GM12872 (cell line): ENCODE data around the gene SP140L.

Experiments used
- TF ChIP-seq, protein P1 (sequence below): IDR thresholded peaks from 3 replicates; pipeline ENCODE4 v1.5.1; 2011; ENCODE audit warnings: low read depth, mild to moderate bottlenecking, low read length, moderate library complexity; ENCODE audit not compliant: insufficient read depth

SP140L gene

DNA sequence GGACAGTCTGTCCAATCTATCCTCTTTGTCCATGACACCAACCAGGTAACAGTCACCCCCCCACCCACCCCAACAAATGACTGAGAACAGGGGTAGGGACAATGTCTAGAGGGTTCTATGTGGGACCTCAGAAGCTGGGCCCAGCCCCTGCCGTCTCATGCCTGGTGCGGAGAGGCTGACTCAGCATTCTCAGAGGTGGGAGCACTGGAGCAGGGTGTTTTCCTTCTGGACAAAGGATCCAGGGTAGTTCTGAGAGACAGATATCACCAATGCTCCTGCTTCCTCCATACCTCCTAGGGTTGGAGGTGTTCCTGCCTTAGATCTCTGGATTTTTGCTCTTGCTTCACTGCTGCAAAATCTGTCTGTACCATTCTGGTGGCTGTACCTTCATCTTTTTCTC lies 55.1 kb downstream of the SP140L start:
- TF ChIP-seq, protein P1, sequence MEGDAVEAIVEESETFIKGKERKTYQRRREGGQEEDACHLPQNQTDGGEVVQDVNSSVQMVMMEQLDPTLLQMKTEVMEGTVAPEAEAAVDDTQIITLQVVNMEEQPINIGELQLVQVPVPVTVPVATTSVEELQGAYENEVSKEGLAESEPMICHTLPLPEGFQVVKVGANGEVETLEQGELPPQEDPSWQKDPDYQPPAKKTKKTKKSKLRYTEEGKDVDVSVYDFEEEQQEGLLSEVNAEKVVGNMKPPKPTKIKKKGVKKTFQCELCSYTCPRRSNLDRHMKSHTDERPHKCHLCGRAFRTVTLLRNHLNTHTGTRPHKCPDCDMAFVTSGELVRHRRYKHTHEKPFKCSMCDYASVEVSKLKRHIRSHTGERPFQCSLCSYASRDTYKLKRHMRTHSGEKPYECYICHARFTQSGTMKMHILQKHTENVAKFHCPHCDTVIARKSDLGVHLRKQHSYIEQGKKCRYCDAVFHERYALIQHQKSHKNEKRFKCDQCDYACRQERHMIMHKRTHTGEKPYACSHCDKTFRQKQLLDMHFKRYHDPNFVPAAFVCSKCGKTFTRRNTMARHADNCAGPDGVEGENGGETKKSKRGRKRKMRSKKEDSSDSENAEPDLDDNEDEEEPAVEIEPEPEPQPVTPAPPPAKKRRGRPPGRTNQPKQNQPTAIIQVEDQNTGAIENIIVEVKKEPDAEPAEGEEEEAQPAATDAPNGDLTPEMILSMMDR: no peak

DNA sequence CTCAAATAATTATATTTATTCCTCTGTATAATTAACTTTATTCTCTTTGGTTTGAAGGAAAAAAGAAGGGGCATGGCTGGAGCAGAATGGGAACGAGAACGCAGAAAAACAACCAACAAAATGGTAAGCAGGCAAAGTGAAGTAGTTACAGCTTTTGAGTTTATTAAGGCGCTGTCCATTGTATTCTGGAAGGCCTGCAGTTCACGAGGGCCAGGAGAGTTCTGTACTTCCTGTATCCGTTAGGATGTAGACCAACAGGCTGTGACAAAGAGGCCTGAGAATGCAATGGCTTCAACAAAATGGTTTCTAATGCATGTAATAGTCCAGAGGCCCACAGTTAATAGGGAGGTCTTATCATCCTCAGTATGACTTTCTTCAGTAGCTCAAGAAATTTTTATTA lies 56.5 kb downstream of the SP140L start:
- TF ChIP-seq, protein P1: no peak

DNA sequence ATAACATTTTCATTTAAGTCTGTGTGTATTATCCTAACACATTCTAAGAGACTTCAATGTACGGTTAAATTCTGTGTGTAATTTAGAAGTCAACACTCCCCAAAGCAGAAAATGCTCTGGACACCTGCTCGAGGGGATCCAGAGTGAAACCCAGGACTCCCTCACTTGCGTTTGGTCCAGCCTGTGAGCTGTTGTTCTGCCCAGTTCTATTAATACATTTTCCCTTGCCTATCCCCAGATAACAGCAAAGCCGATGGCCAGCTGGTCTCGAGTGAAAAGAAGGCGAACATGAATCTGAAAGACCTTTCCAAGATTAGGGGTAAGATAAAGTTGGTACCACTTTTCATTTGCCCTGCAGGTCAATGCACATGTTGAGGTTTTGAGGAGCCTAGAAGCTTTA lies 58.0 kb downstream of the SP140L start:
- TF ChIP-seq, protein P1: no peak

DNA sequence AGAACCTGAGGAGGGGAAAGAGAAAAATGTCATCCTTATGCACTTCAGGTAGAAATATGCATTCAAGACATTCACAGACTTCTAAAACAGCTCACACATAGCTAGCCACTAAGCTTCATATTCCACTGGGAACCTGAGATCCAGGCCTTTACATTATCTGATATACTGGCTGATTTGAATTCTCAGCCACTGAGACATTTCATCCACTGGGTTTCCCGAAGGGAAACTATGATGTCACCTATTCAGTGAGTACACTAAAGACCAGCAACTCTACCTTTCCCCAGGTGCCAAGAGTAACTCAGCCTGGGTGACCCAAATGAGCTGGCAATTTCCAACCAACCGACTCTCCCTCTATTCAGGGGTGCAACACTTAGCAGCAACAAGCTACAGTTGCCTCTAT lies 67.3 kb downstream of the SP140L start:
- TF ChIP-seq, protein P1: no peak

DNA sequence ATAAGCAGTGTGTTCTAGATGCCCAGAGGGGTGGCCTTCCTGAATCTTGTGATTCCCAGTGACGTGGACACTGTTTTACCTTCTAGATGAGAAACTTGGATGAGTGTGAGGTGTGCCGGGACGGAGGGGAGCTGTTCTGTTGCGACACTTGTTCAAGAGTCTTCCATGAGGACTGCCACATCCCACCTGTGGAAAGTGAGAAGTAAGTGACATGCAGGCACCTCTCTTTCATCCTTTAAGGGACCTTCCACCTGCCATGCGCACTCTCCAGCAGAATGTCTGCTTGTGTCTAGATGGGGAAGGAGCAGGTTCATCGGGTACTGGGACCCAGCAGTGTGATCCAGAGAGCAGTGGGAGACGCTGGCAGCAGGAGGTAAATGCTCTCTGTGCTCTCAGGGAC lies 73.0 kb downstream of the SP140L start:
- TF ChIP-seq, protein P1: no peak

DNA sequence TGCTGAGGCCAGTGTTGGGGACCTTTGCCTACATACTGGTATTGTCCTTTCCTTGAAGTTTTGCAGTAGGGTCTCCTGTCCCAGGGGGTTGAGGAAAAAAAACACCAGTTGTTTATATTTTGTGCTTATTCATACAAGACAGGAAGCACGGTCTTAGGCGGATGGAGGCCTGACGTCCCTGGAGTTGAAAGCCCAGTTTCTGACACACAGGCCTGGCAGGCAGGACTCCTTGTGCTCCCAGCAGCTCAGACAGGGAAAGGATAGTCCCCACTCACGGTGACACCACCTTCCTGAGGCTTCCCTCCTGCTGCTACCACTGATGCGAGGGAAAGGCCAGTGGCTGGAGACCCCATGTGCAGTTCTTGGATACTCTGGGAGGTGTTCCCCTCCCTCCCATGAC lies 73.5 kb downstream of the SP140L start:
- TF ChIP-seq, protein P1: no peak

DNA sequence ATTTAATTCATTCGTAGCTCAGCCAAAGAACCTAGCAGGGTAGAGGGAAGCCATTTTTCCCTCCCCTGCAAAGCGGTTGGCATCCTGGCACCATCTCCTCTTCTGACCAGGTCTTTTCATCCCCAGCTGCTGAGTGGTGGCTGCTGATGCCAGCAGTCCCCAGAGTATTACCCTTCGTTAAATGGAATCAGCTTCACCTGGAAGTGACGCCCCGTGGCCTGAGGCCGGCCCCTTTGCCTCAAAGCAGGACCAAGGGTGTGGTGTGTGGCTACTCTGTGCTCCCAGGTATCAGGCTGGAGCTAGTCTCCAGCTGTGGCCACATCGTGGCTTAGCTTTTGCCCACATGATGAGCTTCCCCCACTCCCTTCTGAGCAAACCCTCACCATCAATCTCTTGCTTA lies 76.8 kb downstream of the SP140L start:
- TF ChIP-seq, protein P1: no peak

DNA sequence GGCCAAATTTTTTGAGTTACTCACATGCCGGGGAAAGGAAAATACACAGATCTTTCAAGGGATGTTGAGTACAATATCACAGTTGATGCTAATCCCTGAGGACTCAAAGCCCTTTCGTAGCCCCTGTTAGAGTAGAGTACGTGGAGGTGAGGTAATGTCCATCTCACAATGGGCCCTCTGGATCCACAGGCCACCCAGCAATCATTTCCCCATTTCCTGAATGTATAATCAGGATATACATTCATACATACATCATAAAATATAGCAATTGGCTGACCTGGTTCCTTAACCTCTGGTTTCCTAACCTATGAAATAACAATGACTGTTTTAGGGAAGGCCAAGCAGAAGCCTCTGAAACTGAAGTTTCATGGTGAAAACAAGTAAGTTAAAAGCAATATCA lies 78.8 kb downstream of the SP140L start:
- TF ChIP-seq, protein P1: no peak
